ENCODE results near the gene ZNF280C.

Gene ZNF280C

DNA sequence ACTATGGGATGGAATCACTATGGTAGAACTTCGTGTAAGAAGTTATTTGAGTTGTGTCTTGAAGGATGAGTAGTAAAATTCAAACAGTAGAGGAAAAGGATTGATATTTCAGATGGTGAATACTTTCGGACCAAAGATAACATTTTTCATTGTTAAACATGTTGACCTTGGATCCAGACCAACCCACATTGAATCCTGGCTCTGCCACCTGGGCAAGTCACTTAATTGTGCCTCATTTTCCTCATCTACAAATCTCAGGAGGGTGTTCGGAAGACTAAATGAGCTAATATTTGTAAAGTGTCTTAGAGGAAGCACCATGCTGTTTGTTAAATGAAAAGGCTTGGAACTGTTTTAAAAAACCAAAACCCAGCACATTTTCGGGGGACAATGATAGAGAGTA, 101.7 kb downstream of the ZNF280C start:
- peaks cover 3% of the 10 kb centered on the region for H3K36me3 ChIP-seq (ENCODE audit: insufficient read depth, low read length)
- H3K4me3 ChIP-seq (ENCODE audit: low read length) = peak overlapping the region; percentile 69
- H2AFZ ChIP-seq (ENCODE audit: low read depth, low read length) = no peak overlapping the region
- H3K27me3 ChIP-seq (ENCODE audit: insufficient read depth, low read length) = no peaks in the 10 kb centered on the region
- H3K9me3 ChIP-seq (ENCODE audit: low read length) = no peaks in the 10 kb centered on the region
- peaks cover 6% of the 10 kb centered on the region for H3K4me1 ChIP-seq (ENCODE audit: insufficient read depth, low read length)

GRCh38 chrX:130166503-130166777, 102.3 kb downstream of the ZNF280C start:
- Histone ChIP-seq H3K9me3 (ENCODE audit: low read length) (no peaks in the 10 kb centered on the region), H2AFZ (ENCODE audit: low read depth, low read length) (no peak overlapping the region), H3K27me3 (ENCODE audit: insufficient read depth, low read length) (no peaks in the 10 kb centered on the region), H3K4me3 (ENCODE audit: low read length) (peak overlapping the region; percentile 69), H3K4me1 (ENCODE audit: insufficient read depth, low read length) (peaks cover 6% of the 10 kb centered on the region), H3K36me3 (ENCODE audit: insufficient read depth, low read length) (peaks cover 3% of the 10 kb centered on the region)

DNA sequence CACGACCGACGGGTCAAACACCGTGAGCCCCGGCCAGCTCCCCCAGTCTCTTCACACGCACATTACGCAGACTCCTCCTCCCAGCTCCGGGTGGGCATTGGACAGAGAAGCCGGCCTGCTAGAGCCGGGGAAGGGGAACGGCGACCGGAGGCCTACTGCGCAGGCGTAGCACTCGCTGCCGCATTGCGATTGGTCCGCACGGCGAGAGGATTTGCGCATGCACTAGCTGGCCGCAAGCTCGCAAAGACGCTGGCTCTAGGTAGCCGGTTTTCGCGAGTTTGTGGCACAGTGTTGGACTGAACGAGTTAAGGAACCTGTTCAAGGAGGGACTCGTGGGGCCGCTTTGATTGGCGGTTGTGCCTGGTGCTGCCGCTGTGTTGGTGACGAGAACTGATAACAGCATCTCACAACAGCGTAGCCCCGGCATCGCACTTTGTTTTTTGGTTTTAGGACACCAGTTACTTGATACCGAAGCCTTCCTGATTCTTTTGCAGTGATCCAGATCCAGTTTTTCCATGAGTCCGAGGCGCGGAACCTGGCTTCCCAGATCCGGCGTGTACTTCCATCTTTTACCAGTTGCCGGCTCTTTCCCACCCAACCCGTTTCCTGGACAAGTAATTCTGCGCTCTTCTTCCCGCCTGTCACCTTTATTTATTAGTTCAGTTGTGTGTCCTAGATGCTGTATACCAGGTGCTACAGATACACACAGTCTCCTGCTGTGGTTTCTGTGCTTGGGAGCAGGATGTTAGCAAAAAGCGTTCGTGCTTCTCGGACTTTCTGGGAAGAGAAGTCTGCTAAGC, 102.8 kb downstream of the ZNF280C start, which contains the start of gene AIFM1:
TSS of gene AIFM1 (minus strand) at position 139 of the 800 bp plus-strand sequence. CDS start 185 bp downstream, outside the sequence.
- H3K4me1 ChIP-seq (ENCODE audit: insufficient read depth, low read length) = peaks cover 6% of the 10 kb centered on the region
- no peaks in the 10 kb centered on the region for H3K27me3 ChIP-seq (ENCODE audit: insufficient read depth, low read length)
- H3K4me3 ChIP-seq (ENCODE audit: low read length) = peak within 1 kb of the TSS; percentile 69
- no peak within 1 kb of the TSS for H2AFZ ChIP-seq (ENCODE audit: low read depth, low read length)
- H3K36me3 ChIP-seq (ENCODE audit: insufficient read depth, low read length) = peaks cover 3% of the 10 kb centered on the region
- H3K9me3 ChIP-seq (ENCODE audit: low read length) = no peaks in the 10 kb centered on the region

DNA sequence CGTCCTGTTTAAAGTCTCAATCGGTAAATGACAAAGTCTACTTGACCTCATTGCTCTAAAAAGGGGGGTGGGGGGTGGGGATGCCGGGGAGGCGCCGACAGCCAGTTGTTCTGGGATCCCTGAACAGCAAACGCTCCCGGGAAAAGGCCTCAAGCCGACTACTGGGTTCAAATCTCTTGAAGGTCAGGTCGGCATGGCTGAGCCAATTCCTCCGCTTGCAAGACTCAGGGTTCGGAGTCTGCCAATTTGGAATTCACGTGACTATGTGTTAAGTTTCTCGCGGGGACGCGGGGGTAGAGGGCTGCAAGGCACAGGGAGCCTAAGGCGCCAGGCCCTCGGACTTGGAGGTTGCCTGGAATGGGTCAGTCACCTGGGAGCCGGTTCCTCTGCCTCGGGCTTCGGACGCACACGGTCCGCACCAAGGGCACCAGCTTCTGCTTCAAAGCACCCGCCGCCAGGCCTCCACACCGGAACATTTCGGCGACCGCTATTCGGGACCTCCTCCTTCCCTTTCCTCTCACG, 103.5 kb downstream of the ZNF280C start:
- H3K4me3 ChIP-seq (ENCODE audit: low read length) = peak overlapping the region; percentile 69
- no peak overlapping the region for H2AFZ ChIP-seq (ENCODE audit: low read depth, low read length)
- peaks cover 3% of the 10 kb centered on the region for H3K4me1 ChIP-seq (ENCODE audit: insufficient read depth, low read length)
- H3K27me3 ChIP-seq (ENCODE audit: insufficient read depth, low read length) = no peaks in the 10 kb centered on the region
- H3K36me3 ChIP-seq (ENCODE audit: insufficient read depth, low read length) = peaks cover 3% of the 10 kb centered on the region
- H3K9me3 ChIP-seq (ENCODE audit: low read length) = no peaks in the 10 kb centered on the region

GRCh38 chrX:130163398-130163797, 105.3 kb downstream of the ZNF280C start:
- Histone ChIP-seq H3K4me3 (ENCODE audit: low read length) (no peak overlapping the region), H3K9me3 (ENCODE audit: low read length) (no peaks in the 10 kb centered on the region), H2AFZ (ENCODE audit: low read depth, low read length) (no peak overlapping the region), H3K4me1 (ENCODE audit: insufficient read depth, low read length) (no peaks in the 10 kb centered on the region), H3K36me3 (ENCODE audit: insufficient read depth, low read length) (peaks cover 3% of the 10 kb centered on the region), H3K27me3 (ENCODE audit: insufficient read depth, low read length) (no peaks in the 10 kb centered on the region)

DNA sequence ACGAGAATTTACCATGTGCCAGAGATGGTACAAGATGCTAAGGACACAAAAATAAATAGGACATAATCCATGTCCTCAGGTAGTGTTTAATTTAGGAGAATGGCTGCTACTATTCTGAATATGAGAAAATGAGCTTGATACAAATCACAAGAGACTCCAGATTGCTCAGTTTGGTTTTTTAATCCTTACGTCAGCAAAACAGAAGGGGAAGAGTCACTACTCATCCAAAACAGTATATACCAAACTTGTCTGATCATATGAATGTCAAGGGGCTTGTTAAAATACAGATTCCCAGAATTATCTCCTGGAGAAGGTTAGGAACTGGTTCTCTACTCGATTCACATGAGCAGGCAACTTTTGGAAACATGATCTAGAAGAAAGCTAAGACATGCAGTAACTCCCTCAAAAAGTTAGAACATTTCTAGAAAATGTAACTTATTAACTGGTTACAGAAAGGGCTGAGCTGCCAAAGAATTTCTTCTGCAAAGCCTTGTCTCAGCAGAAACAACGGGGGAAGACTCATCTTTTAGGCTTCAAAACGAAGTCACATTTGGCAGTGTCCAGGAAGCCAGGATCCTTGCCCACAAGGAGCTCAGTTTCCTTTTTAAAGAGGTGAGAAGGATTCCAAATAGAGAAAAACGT, 106.5 kb downstream of the ZNF280C start:
- H2AFZ ChIP-seq (ENCODE audit: low read depth, low read length) = no peak overlapping the region
- H3K9me3 ChIP-seq (ENCODE audit: low read length) = no peaks in the 10 kb centered on the region
- no peaks in the 10 kb centered on the region for H3K27me3 ChIP-seq (ENCODE audit: insufficient read depth, low read length)
- no peak overlapping the region for H3K4me3 ChIP-seq (ENCODE audit: low read length)
- no peaks in the 10 kb centered on the region for H3K4me1 ChIP-seq (ENCODE audit: insufficient read depth, low read length)
- peaks cover 3% of the 10 kb centered on the region for H3K36me3 ChIP-seq (ENCODE audit: insufficient read depth, low read length)

GRCh38 chrX:130159776-130160175, 108.9 kb downstream of the ZNF280C start:
- H3K4me3 ChIP-seq (ENCODE audit: low read length) = no peak overlapping the region
- no peak overlapping the region for H2AFZ ChIP-seq (ENCODE audit: low read depth, low read length)

DNA sequence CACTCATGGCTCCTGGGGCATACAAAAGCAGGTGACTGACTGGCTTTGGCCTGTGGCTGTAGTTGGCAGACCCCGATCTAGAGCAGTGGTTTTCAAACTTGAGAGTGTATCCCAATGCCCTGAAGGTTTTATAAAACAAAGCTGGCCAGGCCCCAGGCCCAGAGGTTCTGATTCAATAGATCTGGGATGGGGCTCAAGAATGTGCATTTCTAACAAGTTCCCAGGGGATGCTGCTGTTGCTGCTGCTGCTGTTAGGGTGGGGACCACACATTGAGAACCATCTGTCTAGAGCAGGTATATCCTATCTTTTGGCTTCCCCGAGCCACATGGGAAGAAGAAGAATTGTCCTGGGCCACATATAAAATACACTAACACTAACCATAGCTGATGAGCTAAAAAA, 110.4 kb downstream of the ZNF280C start:
- Histone ChIP-seq H3K9me3 (ENCODE audit: low read length) (no peaks in the 10 kb centered on the region), H3K4me3 (ENCODE audit: low read length) (no peak overlapping the region), H2AFZ (ENCODE audit: low read depth, low read length) (no peak overlapping the region), H3K4me1 (ENCODE audit: insufficient read depth, low read length) (no peaks in the 10 kb centered on the region), H3K27me3 (ENCODE audit: insufficient read depth, low read length) (no peaks in the 10 kb centered on the region), H3K36me3 (ENCODE audit: insufficient read depth, low read length) (peaks cover 8% of the 10 kb centered on the region)

More at GRCh38 chrX:130159776-130160175, 108.9 kb downstream of the ZNF280C start:
- H3K9me3 ChIP-seq (ENCODE audit: low read length) = no peaks in the 10 kb centered on the region
- H3K4me1 ChIP-seq (ENCODE audit: insufficient read depth, low read length) = no peaks in the 10 kb centered on the region
- H3K36me3 ChIP-seq (ENCODE audit: insufficient read depth, low read length) = peaks cover 9% of the 10 kb centered on the region
- H3K27me3 ChIP-seq (ENCODE audit: insufficient read depth, low read length) = no peaks in the 10 kb centered on the region

DNA sequence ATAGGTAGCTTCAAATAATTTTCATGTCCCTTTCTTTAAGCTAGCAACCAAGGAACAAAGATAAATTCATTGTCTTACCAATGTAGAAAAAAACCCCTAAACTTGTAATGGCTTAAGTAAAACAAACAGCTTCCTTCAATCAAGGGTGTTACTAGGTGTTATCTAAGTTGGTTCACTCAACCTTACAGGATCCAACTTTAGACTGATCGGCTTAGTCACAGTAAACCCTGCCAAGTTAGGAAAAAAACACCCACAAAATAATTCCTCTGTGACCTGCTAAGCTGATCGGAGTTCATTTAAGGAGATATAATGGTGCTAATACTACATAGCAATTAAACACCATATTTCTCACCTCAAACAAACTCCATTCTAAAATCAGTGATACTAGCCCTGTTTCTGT, 113.1 kb downstream of the ZNF280C start:
- Histone ChIP-seq H3K4me3 (ENCODE audit: low read length) (no peak overlapping the region), H3K27me3 (ENCODE audit: insufficient read depth, low read length) (no peaks in the 10 kb centered on the region), H3K36me3 (ENCODE audit: insufficient read depth, low read length) (peaks cover 6% of the 10 kb centered on the region), H3K4me1 (ENCODE audit: insufficient read depth, low read length) (no peaks in the 10 kb centered on the region), H3K9me3 (ENCODE audit: low read length) (no peaks in the 10 kb centered on the region), H2AFZ (ENCODE audit: low read depth, low read length) (no peak overlapping the region)

All from neuron (in vitro differentiated cells).